Pancreas (tissue), 10 donors: Measurements from ENCODE around the gene C1orf185. TPM values are rescaled to one million over a fixed set of nuclear protein-coding genes. Genes with fewer than 3 reads are reported as not detected.

Source experiments
- ATAC-seq, 4 donors: fragments of 200-7000 bp; cut with Tn5 transposase; one replicate each; pipeline versions ENCODE4 v1.8.0 to v1.9.1; 2020; ENCODE audit warnings: mild to moderate bottlenecking in 4 of 4, moderate library complexity in 4 of 4
- DNase-seq, 6 donors: peaks; one replicate each; pipeline ENCODE4 v3.0.0-alpha.2; 2020
- FAIRE-seq: peaks from 2 replicates; lab custom pipeline; 2012; peaks lifted over from hg19 to GRCh38; lab: Jason Lieb, UNC
- H3K27ac ChIP-seq, 4 donors: fragments of 200-600 bp; sonication (generic); 1 replicate in 3 of 4; 2 replicates in 1 of 4; pipeline versions ENCODE4 v1.5.0 to v1.8.0; 2020
- H3K27me3 ChIP-seq, 4 donors: fragments of 200-600 bp; one replicate each; pipeline ENCODE4 v1.8.0; 2021
- H3K36me3 ChIP-seq, 3 donors: fragments of 200-600 bp; sonication (generic) in 1 of 3; one replicate each; pipeline versions ENCODE4 v1.5.0 to v1.8.0; 2020 to 2021
- H3K4me1 ChIP-seq, 3 donors: fragments of 200-600 bp; one replicate each; pipeline ENCODE4 v1.8.0; 2021
- H3K4me3 ChIP-seq, 4 donors: fragments of 200-600 bp; sonication (generic) in 2 of 4; one replicate each; pipeline versions ENCODE4 v1.5.0 to v1.8.0; 2020 to 2021
- H3K9me3 ChIP-seq, 4 donors: fragments of 200-600 bp; one replicate each; pipeline ENCODE4 v1.8.0; 2021
- WGBS, 2 donors: extraction: QIAGEN DNeasy Blood & Tissue Kit; methylation state at CpG; one replicate each; pipeline ENCODE4 v1.1.7; 2013; 5-methylcytosine and 5-hydroxymethylcytosine counted together
- intact Hi-C, 3 donors: fragments of 100-400 bp; cut with DNase I; formaldehyde crosslinking; loops; one replicate each; pipeline versions ENCODE4 v1.11.1 to v1.14.2; 2022
- microRNA-seq, 2 donors: library from miRNA; unstranded; fragments of <30 nt; microRNA quantifications; one replicate each; pipeline versions ENCODE4 to v1.1.0, GENCODE V29; 2019 to 2020
- polyA plus RNA-seq, 2 donors: library from polyadenylated mRNA; stranded (reverse); fragments of 200-250 nt; gene quantifications; one replicate each; pipeline ENCODE4 v1.2.3, GENCODE V29; 2013
- total RNA-seq, 6 donors: library from RNA; stranded (reverse); fragmentation: NEBNext Ultra II Directional in 4 of 6; extraction: Animal tissue kit (Norgen Biotek cat#: 25700) in 4 of 6; gene quantifications; one replicate each; pipeline versions ENCODE4 v1.2.1 to v1.2.4, GENCODE V29; 2021 to 2023
- TF ChIP-seq, protein P1 (sequence below), 4 donors: fragments of 200-600 bp; sonication (generic) in 3 of 4; IDR thresholded peaks; one replicate each; pipeline versions ENCODE4 v1.5.0 to v1.8.0; 2021; ENCODE audit warnings: antibody characterized with exemption in 4 of 4
- donor health status: healthy with polysubstance abuse.
- donor health status: DM: no; HTN: no; CAD: no; lungs with moderate emphysema.
- donor health status: DM: no; HTN: no; CAD: no.
- donor health status: control.
- donor health status: control.
- donor health status: Bipolar disorder and iron deficiency.
- donor health status: DM: yes; HTN: yes; CAD: no.
- donor health status: DM: no; HTN: no; CAD: no.
- donor health status: DM: no; HTN: no; CAD: no.
- donor health status: DM: yes; HTN: yes; CAD: no.

The C1orf185 gene
- total and polyA plus RNA-seq, 8 donors, result not detected

DNA sequence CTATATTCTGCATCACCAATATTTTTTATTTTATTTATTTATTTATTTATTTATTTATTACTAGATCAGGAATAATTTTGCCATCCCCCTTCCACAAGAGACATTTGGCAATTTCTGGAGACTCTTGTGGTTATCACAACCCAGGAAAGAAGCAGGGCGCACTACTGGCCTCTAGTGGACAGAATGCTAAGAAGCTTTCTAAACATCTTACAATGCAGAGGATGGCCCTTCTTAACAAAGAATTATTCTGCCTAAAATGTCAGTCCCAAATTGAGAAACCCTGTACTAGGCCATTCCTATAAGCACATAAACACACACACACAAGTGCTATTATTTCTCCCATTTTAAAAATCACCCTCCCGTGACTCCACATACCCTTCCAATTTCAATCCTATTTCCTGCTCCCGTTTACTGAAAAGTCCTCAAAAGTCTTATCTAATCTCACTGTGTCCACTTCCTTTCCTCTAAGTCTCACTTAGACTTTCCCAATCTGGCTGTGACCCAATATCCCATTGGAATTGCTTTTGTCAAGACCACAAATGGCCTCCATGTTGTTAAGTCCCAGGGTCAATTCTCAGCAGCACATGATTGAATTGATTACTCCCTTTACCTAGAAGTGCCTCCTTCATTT lies 90.3 kb downstream of the C1orf185 start:
- DNase-seq, result peak in 5 of 6 donors; percentile 27 to 69 (median 47)
- FAIRE-seq, result peak; percentile 17
- Histone ChIP-seq H3K9me3 (no peaks in the 10 kb centered on the region), H3K27me3 (no peaks in the 10 kb centered on the region), H3K4me3 (no peak overlapping the region), H3K27ac (no peak overlapping the region), H3K4me1 (no peaks in the 10 kb centered on the region), H3K36me3 (no peaks in the 10 kb centered on the region)
- WGBS, 2 donors, result 34 to 44% methylated on average over 3 of the region's 3 CpGs
- TF ChIP-seq, protein P1, sequence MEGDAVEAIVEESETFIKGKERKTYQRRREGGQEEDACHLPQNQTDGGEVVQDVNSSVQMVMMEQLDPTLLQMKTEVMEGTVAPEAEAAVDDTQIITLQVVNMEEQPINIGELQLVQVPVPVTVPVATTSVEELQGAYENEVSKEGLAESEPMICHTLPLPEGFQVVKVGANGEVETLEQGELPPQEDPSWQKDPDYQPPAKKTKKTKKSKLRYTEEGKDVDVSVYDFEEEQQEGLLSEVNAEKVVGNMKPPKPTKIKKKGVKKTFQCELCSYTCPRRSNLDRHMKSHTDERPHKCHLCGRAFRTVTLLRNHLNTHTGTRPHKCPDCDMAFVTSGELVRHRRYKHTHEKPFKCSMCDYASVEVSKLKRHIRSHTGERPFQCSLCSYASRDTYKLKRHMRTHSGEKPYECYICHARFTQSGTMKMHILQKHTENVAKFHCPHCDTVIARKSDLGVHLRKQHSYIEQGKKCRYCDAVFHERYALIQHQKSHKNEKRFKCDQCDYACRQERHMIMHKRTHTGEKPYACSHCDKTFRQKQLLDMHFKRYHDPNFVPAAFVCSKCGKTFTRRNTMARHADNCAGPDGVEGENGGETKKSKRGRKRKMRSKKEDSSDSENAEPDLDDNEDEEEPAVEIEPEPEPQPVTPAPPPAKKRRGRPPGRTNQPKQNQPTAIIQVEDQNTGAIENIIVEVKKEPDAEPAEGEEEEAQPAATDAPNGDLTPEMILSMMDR (IDR thresholded peaks at IDR 0.05), result peak; percentile 56 to 89 (median 72)
- peak; percentile 62 to 87 (median 83) for ATAC-seq
- intact Hi-C loops, result no loop called here

DNA sequence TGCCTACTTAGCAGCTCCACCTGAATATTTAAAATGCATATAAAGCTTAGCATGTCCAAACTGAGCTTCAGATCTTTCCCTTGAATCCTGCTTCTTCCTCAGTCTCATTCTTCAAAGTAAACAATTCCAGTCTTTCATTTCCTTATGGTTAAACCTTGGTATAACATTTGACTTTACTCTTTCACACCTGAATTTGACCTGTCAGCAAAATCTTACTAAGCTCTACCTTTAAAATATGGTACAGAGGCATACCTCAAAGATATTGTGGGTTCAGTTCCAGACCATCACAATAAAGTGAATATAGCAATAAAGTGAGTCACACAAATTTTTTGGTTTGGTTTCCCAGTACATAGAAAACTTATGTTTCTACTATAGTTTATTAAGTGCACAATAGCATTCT lies 91.5 kb downstream of the C1orf185 start:
- Histone ChIP-seq H3K27me3 (no peaks in the 10 kb centered on the region), H3K27ac (no peak overlapping the region), H3K36me3 (no peaks in the 10 kb centered on the region), H3K9me3 (no peaks in the 10 kb centered on the region), H3K4me1 (no peaks in the 10 kb centered on the region), H3K4me3 (no peak overlapping the region)
- no peak for FAIRE-seq
- intact Hi-C loops, result no loop called here
- TF ChIP-seq, protein P1 (IDR thresholded peaks at IDR 0.05), result no peak
- ATAC-seq, result no peak
- DNase-seq, result no peak

Small RNAs within 50 kb of the gene (microRNA-seq; reads per million reads assigned to microRNA genes)
- gene MIR4421 (0 reads per million in 2 donors), gene MIR6500 (0 reads per million in 2 donors)

Other genes with a start within 250 kb of the C1orf185 start
- 10 to 100 TPM; 30.0 to 46.6 (median 38.1) TPM for gene FAF1, start 142.0 kb upstream of the C1orf185 start, total RNA-seq
- 10 to 100 TPM; 13.9 to 23.4 TPM for gene FAF1, start 142.0 kb upstream of the C1orf185 start, polyA plus RNA-seq
- gene CDKN2C, start 132.0 kb upstream of the C1orf185 start, total RNA-seq, result 10 to 100 TPM in 2 of 6 donors, 1 to 10 TPM in 4; 4.3 to 11.5 (median 8.4) TPM
- 1 to 10 TPM; 7.4 to 8.1 TPM for gene CDKN2C, start 132.0 kb upstream of the C1orf185 start, polyA plus RNA-seq
- gene RNF11, start 134.0 kb downstream of the C1orf185 start, total RNA-seq, result 10 to 100 TPM; 25.3 to 51.8 (median 30.7) TPM
- gene RNF11, start 134.0 kb downstream of the C1orf185 start, polyA plus RNA-seq, result 10 to 100 TPM; 19.8 to 39.5 TPM
- gene TTC39A, start 228.3 kb downstream of the C1orf185 start, total RNA-seq, result 10 to 100 TPM; 11.7 to 28.4 (median 16.0) TPM
- gene TTC39A, start 228.3 kb downstream of the C1orf185 start, polyA plus RNA-seq, result 10 to 100 TPM; 10.5 to 18.3 TPM